Measurements from ENCODE around the gene ARHGAP10. TPM values are rescaled to one million over a fixed set of nuclear protein-coding genes. Genes with fewer than 3 reads are reported as not detected.

Gene ARHGAP10
- total RNA-seq, 1 donor from 2014 or later, result 10.9 TPM

- H3K4me3 ChIP-seq (ENCODE audit: low read depth, low read length), result no peak overlapping the region
- peak; percentile 6 for DNase-seq (ENCODE audit: low read depth)
- TF ChIP-seq CTCF (conservative IDR thresholded peaks at IDR 0.05; ENCODE audit: low read depth, low read length), result no peak
Observed at GRCh38 chr4:147981305-147981704, 249.4 kb downstream of the ARHGAP10 start.

GRCh38 chr4:147984065-147984777, 252.3 kb downstream of the ARHGAP10 start:
- no peak for DNase-seq (ENCODE audit: low read depth)
- no peak overlapping the region for H3K4me3 ChIP-seq (ENCODE audit: low read depth, low read length)
- TF ChIP-seq CTCF (conservative IDR thresholded peaks at IDR 0.05; ENCODE audit: low read depth, low read length), result peak; percentile 89

DNA sequence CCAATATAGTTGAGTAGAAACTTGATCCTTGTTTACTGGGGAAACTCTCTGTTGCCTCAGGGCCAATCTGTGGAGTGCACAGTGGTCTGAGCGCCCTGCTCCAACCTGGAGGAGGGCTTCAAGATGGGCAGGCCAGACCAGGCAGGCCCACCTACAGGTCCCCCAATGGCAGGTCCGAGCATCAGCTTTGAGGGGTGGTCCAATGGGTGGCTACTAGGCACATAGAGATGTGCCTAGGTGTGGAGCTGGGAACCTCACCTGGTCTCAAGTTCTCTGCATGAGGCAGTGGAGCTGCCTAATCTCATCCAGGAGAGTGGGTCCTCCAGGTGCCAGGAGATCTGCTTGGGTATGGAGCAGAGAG, 252.9 kb downstream of the ARHGAP10 start:
- H3K4me3 ChIP-seq (ENCODE audit: low read depth, low read length), result no peak overlapping the region
- TF ChIP-seq CTCF (conservative IDR thresholded peaks at IDR 0.05; ENCODE audit: low read depth, low read length), result no peak
- no peak for DNase-seq (ENCODE audit: low read depth)

DNA sequence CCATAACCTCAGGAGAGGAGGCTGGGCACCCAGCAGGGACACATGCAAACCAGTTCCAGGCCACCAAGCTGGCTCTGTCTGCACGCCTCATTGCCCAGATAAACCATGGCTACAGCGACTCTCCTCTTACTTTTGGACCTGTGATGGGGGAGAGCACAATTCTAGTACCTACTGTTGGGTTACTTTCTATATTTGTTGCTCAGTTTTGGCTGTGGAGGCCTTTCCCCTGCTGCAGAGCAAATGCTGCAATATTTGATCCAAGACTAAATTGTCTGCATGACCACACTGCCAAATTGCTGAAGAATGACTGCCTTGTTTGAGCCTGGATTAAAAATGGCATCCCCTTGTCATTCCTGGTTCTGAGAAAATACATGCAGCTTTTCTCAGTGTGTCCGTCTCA, 253.5 kb downstream of the ARHGAP10 start:
- DNase-seq (ENCODE audit: low read depth), result no peak
- no peak for TF ChIP-seq CTCF (conservative IDR thresholded peaks at IDR 0.05; ENCODE audit: low read depth, low read length)
- no peak overlapping the region for H3K4me3 ChIP-seq (ENCODE audit: low read depth, low read length)

- no peak for TF ChIP-seq CTCF (conservative IDR thresholded peaks at IDR 0.05; ENCODE audit: low read depth, low read length)
- no peak for DNase-seq (ENCODE audit: low read depth)
- no peak overlapping the region for H3K4me3 ChIP-seq (ENCODE audit: low read depth, low read length)
Observed at GRCh38 chr4:147987252-147987651, 255.4 kb downstream of the ARHGAP10 start.

DNA sequence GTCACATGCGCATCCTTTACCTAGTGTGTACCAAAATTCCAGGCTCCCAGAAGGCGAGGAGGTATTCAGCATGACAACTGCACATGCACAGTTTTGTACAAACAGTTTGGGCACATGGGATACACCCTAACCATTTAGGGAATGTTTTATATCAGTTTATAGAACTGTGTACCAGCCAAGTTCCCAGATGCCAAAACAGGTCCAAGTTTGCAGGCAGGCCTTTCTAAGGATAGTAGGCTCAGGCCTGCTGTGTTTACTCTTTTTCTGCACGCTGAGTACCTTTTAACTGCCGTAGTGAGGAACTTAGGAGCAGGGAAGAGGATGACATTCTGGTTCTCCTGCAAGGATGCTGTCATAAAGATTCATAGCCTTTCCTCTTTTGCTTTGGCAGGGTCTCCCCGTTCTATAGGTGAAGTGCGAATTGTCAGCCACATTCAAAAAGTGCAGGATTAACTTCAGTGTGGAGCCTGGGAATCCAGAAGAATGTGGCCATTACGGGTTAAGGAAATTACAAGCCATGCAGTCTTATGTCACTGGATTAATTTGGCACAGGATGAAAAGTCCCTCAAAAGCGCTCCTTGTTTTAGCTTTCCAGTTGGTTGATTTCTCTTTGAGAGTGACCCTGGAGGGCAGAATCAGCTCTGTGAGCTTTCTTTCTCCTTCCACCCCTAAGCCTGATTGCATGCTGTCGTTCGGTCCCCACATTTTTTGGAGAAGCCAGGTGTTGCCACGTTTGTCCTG, 259.8 kb downstream of the ARHGAP10 start:
- no peak for TF ChIP-seq CTCF (conservative IDR thresholded peaks at IDR 0.05; ENCODE audit: low read depth, low read length)
- no peak for DNase-seq (ENCODE audit: low read depth)
- no peak overlapping the region for H3K4me3 ChIP-seq (ENCODE audit: low read depth, low read length)

Data from epithelial cell of proximal tubule (primary cell).